SK-N-SH (cell line): ENCODE measurements around the gene NEK2. TPM values are rescaled to one million over a fixed set of nuclear protein-coding genes. Genes with fewer than 3 reads are reported as not detected.

ENCODE experiments used
- CTCF ChIA-PET: fragments of 300-600, 350-600 bp; formaldehyde crosslinking; extraction: SDS; loops from one replicate; lab custom pipeline; 2021; lab: Yijun Ruan, JAX
- POLR2A ChIA-PET: fragments of 350-600 bp; sonication (Branson Sonifier 250); formaldehyde crosslinking; extraction: SDS; loops from one replicate; lab custom pipeline; 2020; ENCODE audit warnings: antibody characterized with exemption, inconsistent platforms; lab: Yijun Ruan, JAX
- DNase-seq: peaks from one replicate; pipeline ENCODE4 v3.0.0; 2012
- H2AFZ ChIP-seq: fragments of 200-600 bp; sonication (generic); 2 replicates; pipeline ENCODE4 v1.8.1; 2016; ENCODE audit warnings: antibody characterized with exemption, mild to moderate bottlenecking, low read depth
- H3F3A ChIP-seq: fragments of 200-600 bp; sonication (generic); replicated peaks from 2 replicates; pipeline ENCODE3; 2016; ENCODE audit warnings: antibody characterized with exemption, mild to moderate bottlenecking; ENCODE audit not compliant: insufficient read depth
- H3K27ac ChIP-seq, 2 experiments: fragments of 200-500 bp in 1 of 2; fragments of 200-600 bp in 1 of 2; sonication (Bioruptor generic) in 1 of 2; sonication (generic), shearing (Covaris generic) in 1 of 2; 2 replicates each; pipeline versions ENCODE4 v1.5.1 to v1.6.1; 2014 to 2016; ENCODE audit warnings: low read depth in 2 of 2, inconsistent platforms in 1 of 2, low read length in 1 of 2, mild to moderate bottlenecking in 1 of 2, mixed read lengths in 1 of 2
- H3K27me3 ChIP-seq: fragments of 200-600 bp; sonication (generic), shearing (Covaris generic); 2 replicates; pipeline ENCODE4 v1.6.1; 2016; ENCODE audit warnings: mixed run types; ENCODE audit not compliant: insufficient read depth
- H3K36me3 ChIP-seq, 2 experiments: fragments of 200-500 bp in 1 of 2; fragments of 200-600 bp in 1 of 2; sonication (Bioruptor generic) in 1 of 2; sonication (generic) in 1 of 2; replicated peaks in 1 of 2; 2 replicates each; pipeline versions ENCODE3 to v1.5.1; 2014 to 2016; ENCODE audit warnings: low read length in 1 of 2, mild to moderate bottlenecking in 1 of 2; ENCODE audit not compliant: insufficient read depth in 2 of 2, control insufficient read depth in 1 of 2
- H3K4me1 ChIP-seq, 2 experiments: fragments of 200-500 bp in 1 of 2; fragments of 200-600 bp in 1 of 2; sonication (Bioruptor generic) in 1 of 2; sonication (generic), shearing (Covaris generic) in 1 of 2; 2 replicates each; pipeline versions ENCODE4 v1.5.1 to v1.6.1; 2014 to 2016; ENCODE audit warnings: low read depth in 1 of 2, low read length in 1 of 2, mixed run types in 1 of 2; ENCODE audit not compliant: insufficient read depth in 2 of 2, control insufficient read depth in 1 of 2
- H3K4me2 ChIP-seq: fragments of 200-600 bp; sonication (generic), shearing (Covaris generic); 2 replicates; pipeline ENCODE4 v1.6.1; 2017; ENCODE audit warnings: mixed run types
- H3K4me3 ChIP-seq, 2 experiments: fragments of 200-500 bp in 1 of 2; fragments of 200-600 bp in 1 of 2; sonication (Bioruptor generic) in 1 of 2; sonication (generic), shearing (Covaris generic) in 1 of 2; 2 replicates each; pipeline versions ENCODE4 v1.5.1 to v1.8.1; 2014 to 2016; ENCODE audit warnings: low read depth in 2 of 2, inconsistent platforms in 1 of 2, low read length in 1 of 2, mild to moderate bottlenecking in 1 of 2, mixed read lengths in 1 of 2, moderate library complexity in 1 of 2
- H3K79me2 ChIP-seq: fragments of 200-600 bp; sonication (generic); 2 replicates; pipeline ENCODE4 v1.8.1; 2017; ENCODE audit warnings: mild to moderate bottlenecking; ENCODE audit not compliant: insufficient read depth
- H3K9ac ChIP-seq: fragments of 200-600 bp; sonication (generic); 2 replicates; pipeline ENCODE4 v1.6.1; 2017; ENCODE audit warnings: mixed run types
- H3K9me2 ChIP-seq: fragments of 200-600 bp; sonication (generic); 2 replicates; pipeline ENCODE4 v1.6.1; 2017; ENCODE audit warnings: mixed run types
- H3K9me3 ChIP-seq: fragments of 200-600 bp; sonication (generic); 2 replicates; pipeline ENCODE4 v1.6.1; 2017; ENCODE audit warnings: mixed run types, mild to moderate bottlenecking, moderate library complexity
- H4K20me1 ChIP-seq: fragments of 200-600 bp; sonication (generic); 2 replicates; pipeline ENCODE4 v1.6.1; 2017; ENCODE audit warnings: mild to moderate bottlenecking, mixed run types; ENCODE audit not compliant: insufficient read depth
- CHD2 ChIP-seq: fragments of 150-350 bp; IDR thresholded peaks from 2 replicates; pipeline ENCODE4 v1.6.1; 2018; ENCODE audit warnings: low read length; ENCODE audit not compliant: partially characterized antibody
- EZH2phosphoT487 ChIP-seq: fragments of 200-600 bp; sonication (generic); IDR thresholded peaks from 2 replicates; pipeline ENCODE4 v1.6.1; 2017; ENCODE audit warnings: low read depth, mixed run types, mild to moderate bottlenecking, antibody characterized with exemption, moderate library complexity, borderline replicate concordance
- FOSL2 ChIP-seq: IDR thresholded peaks from 2 replicates; pipeline ENCODE4 v1.4.0; 2012; ENCODE audit warnings: low read depth, mild to moderate bottlenecking, moderate library complexity, borderline replicate concordance
- FOXJ3 ChIP-seq: sonication (generic); formaldehyde crosslinking; IDR thresholded peaks from 2 replicates; pipeline ENCODE4 v1.5.1; 2020; ENCODE audit warnings: mild to moderate bottlenecking, missing genetic modification reagents
- GABPA ChIP-seq: IDR thresholded peaks from 2 replicates; pipeline ENCODE4 v1.4.0; 2012; ENCODE audit warnings: low read depth, mild to moderate bottlenecking
- JUND ChIP-seq: IDR thresholded peaks from 2 replicates; pipeline ENCODE4 v1.4.0; 2012
- MEF2A ChIP-seq: IDR thresholded peaks from 2 replicates; pipeline ENCODE4 v1.4.0; 2012; ENCODE audit warnings: low read depth, borderline replicate concordance
- MXI1 ChIP-seq: IDR thresholded peaks from 2 replicates; pipeline ENCODE4 v1.6.1; 2012; ENCODE audit warnings: mild to moderate bottlenecking, low read depth, low read length, improper control_type of control experiment
- NRF1 ChIP-seq: IDR thresholded peaks from 2 replicates; pipeline ENCODE4 v1.6.1; 2012; ENCODE audit warnings: low read depth, mild to moderate bottlenecking, low read length
- RAD21 ChIP-seq: IDR thresholded peaks from 2 replicates; pipeline ENCODE4 v1.6.1; 2012; ENCODE audit warnings: mild to moderate bottlenecking, low read length
- RCOR1 ChIP-seq: fragments of 150-350 bp; IDR thresholded peaks from 2 replicates; pipeline ENCODE4 v1.6.1; 2017; ENCODE audit warnings: antibody characterized with exemption, low read length
- RFX5 ChIP-seq: IDR thresholded peaks from 2 replicates; pipeline ENCODE4 v1.6.1; 2012; ENCODE audit warnings: mild to moderate bottlenecking, improper control_type of control experiment, low read length
- TAF1 ChIP-seq: IDR thresholded peaks from 2 replicates; pipeline ENCODE4 v1.6.1; 2012; ENCODE audit warnings: low read depth, mild to moderate bottlenecking, low read length, moderate library complexity, borderline replicate concordance
- TCF12 ChIP-seq: IDR thresholded peaks from 2 replicates; pipeline ENCODE4 v1.4.0; 2012
- WGBS: methylation state at CpG from one replicate; pipeline ENCODE4 v1.1.6; 2017; ENCODE audit warnings: low lambda C conversion rate; 5-methylcytosine and 5-hydroxymethylcytosine counted together
- polyA plus RNA-seq, 3 experiments: library from polyadenylated mRNA; depleted of rRNA; stranded (reverse); fragments of >200 nt; gene quantifications; 2 replicates each; pipeline ENCODE4 v1.2.3, GENCODE V29; 2012
- TF ChIP-seq, protein P1 (sequence below): fragments of 150-350 bp; IDR thresholded peaks from 2 replicates; pipeline ENCODE4 v1.6.1; 2017; ENCODE audit warnings: antibody characterized with exemption, low read length, low read depth, borderline replicate concordance
- TF ChIP-seq, protein P2 (sequence below): IDR thresholded peaks from 2 replicates; pipeline ENCODE4 v1.6.1; 2012; ENCODE audit warnings: mild to moderate bottlenecking, low read depth, low read length, moderate library complexity

The NEK2 gene
- polyA plus RNA-seq, 1 of the 3 experiments (the other 2 are of a cell fraction), result 9.4 TPM

DNA sequence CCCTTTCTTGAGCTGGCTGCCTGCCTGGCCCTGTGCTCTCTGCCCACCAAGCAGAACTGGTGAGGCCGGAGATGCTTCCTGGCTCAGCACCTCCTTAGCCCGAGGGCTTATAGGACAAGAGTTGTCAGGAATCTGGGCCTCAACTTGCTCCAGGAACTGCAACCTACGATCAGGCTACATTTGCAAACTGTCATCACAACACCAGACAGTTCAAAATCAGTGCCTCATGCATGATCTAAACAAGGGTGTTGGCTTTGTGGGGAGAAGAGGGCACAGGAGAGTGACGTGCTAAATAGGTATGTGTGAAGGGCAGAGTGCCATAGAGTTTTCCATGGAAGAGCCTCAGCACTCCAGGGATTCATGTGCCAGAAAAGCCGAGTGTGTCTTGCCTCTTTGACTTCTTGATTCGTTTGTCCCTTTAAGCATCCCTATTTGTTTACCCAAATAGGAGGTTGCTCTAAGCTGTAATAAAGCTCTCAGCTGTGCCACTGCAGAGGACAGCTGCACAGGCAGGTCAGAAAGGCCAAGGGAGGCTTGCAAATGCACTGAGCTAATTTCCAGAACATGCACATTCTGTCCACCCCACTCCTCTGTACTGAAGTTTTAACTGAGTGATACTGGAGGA lies 30.2 kb upstream of the NEK2 start:
- Histone ChIP-seq H3K79me2 (no peaks in the 10 kb centered on the region), H3K27ac (no peak overlapping the region), H3K9ac (no peak overlapping the region), H3K36me3 (no peaks in the 10 kb centered on the region), H3K4me3 (no peak overlapping the region), H3K4me1 (peaks cover 0 to 12% of the 10 kb centered on the region in 2 experiments; a peak in 1 of 4 replicates), H3F3A (no peaks in the 10 kb centered on the region), H3K4me2 (no peak overlapping the region), H3K27me3 (no peaks in the 10 kb centered on the region), H4K20me1 (no peaks in the 10 kb centered on the region), H3K9me3 (no peaks in the 10 kb centered on the region), H3K9me2 (no peaks in the 10 kb centered on the region), H2AFZ (no peak overlapping the region)
- POLR2A ChIA-PET, result no interaction called here
- CTCF ChIA-PET, result interaction anchor here (1.4 to 4.3 kb wide), 2 partner anchors 15 to 25 kb away, joined by 3 to 19 read pairs; no protein-coding TSS in a partner anchor
- TF ChIP-seq RAD21, result no peak
- TF ChIP-seq EZH2phosphoT487, result no peak
- TF ChIP-seq, protein P1, sequence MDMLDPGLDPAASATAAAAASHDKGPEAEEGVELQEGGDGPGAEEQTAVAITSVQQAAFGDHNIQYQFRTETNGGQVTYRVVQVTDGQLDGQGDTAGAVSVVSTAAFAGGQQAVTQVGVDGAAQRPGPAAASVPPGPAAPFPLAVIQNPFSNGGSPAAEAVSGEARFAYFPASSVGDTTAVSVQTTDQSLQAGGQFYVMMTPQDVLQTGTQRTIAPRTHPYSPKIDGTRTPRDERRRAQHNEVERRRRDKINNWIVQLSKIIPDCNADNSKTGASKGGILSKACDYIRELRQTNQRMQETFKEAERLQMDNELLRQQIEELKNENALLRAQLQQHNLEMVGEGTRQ, result no peak
- TF ChIP-seq CHD2, result no peak
- TF ChIP-seq MXI1, result no peak
- no peak for TF ChIP-seq RFX5
- no peak for TF ChIP-seq NRF1
- TF ChIP-seq TAF1, result no peak
- TF ChIP-seq JUND, result no peak
- TF ChIP-seq, protein P2, sequence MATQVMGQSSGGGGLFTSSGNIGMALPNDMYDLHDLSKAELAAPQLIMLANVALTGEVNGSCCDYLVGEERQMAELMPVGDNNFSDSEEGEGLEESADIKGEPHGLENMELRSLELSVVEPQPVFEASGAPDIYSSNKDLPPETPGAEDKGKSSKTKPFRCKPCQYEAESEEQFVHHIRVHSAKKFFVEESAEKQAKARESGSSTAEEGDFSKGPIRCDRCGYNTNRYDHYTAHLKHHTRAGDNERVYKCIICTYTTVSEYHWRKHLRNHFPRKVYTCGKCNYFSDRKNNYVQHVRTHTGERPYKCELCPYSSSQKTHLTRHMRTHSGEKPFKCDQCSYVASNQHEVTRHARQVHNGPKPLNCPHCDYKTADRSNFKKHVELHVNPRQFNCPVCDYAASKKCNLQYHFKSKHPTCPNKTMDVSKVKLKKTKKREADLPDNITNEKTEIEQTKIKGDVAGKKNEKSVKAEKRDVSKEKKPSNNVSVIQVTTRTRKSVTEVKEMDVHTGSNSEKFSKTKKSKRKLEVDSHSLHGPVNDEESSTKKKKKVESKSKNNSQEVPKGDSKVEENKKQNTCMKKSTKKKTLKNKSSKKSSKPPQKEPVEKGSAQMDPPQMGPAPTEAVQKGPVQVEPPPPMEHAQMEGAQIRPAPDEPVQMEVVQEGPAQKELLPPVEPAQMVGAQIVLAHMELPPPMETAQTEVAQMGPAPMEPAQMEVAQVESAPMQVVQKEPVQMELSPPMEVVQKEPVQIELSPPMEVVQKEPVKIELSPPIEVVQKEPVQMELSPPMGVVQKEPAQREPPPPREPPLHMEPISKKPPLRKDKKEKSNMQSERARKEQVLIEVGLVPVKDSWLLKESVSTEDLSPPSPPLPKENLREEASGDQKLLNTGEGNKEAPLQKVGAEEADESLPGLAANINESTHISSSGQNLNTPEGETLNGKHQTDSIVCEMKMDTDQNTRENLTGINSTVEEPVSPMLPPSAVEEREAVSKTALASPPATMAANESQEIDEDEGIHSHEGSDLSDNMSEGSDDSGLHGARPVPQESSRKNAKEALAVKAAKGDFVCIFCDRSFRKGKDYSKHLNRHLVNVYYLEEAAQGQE, result no peak
- TF ChIP-seq GABPA, result no peak
- no peak for DNase-seq
- WGBS, result 62% methylated on average over 6 of the region's 6 CpGs

DNA sequence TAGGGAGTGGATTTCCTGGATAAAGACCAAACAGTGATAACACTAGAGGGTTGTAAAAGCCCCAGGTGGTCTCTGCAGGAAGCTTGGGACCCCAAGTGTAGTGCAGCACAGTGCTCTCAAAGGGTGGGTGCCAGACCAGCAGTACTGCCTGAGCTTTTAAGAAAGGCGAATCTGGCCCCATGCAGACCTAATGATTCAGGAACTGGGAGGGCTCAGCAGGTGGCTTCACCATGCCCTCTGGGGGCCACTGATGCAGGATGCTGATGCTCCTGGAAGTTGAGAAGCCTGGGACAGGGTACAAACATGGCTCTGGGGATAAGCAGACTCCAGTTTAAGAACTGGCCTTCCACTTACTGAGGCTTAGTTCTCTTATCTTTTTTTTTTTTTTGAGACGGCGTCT lies 29.1 kb upstream of the NEK2 start:
- Histone ChIP-seq H3K27me3 (no peaks in the 10 kb centered on the region), H3K9me3 (no peaks in the 10 kb centered on the region), H3K4me1 (peaks cover 0 to 12% of the 10 kb centered on the region in 2 experiments; a peak in 1 of 4 replicates), H3K4me3 (no peak overlapping the region), H2AFZ (no peak overlapping the region), H3K36me3 (no peaks in the 10 kb centered on the region), H4K20me1 (no peaks in the 10 kb centered on the region), H3K9ac (no peak overlapping the region), H3F3A (no peaks in the 10 kb centered on the region), H3K4me2 (no peak overlapping the region), H3K27ac (no peak overlapping the region; a peak in 1 of 4 replicates), H3K79me2 (no peaks in the 10 kb centered on the region), H3K9me2 (no peaks in the 10 kb centered on the region)
- ChIA-PET POLR2A (no interaction called here), CTCF (interaction anchor here (1.2 to 4.3 kb wide), 3 partner anchors 14 to 125 kb away, joined by 3 to 19 read pairs (median 6); no protein-coding TSS in a partner anchor)
- no peak for DNase-seq
- 91% methylated on average over 3 of the region's 3 CpGs for WGBS
- TF ChIP-seq TCF12 (no peak), FOXJ3 (no peak), RCOR1 (no peak), MXI1 (no peak; the same call in 1 of the 2 replicates), FOSL2 (no peak), MEF2A (no peak)
